Mucosa of descending colon (tissue), 3 donors: Measurements from ENCODE around the gene TSPAN17. TPM values are rescaled to one million over a fixed set of nuclear protein-coding genes. Genes with fewer than 3 reads are reported as not detected.

Experiments
- ATAC-seq: fragments of 200-7000 bp; cut with Tn5 transposase; one replicate; pipeline ENCODE4 v1.9.1; 2020; ENCODE audit warnings: mild to moderate bottlenecking, moderate library complexity
- DNase-seq, 3 donors: peaks; one replicate each; pipeline ENCODE4 v3.0.0-alpha.2; 2020
- H3K36me3 ChIP-seq: fragments of 200-600 bp; one replicate; pipeline ENCODE4 v1.8.0; 2021; ENCODE audit warnings: low read depth, mild to moderate bottlenecking
- H3K4me1 ChIP-seq: fragments of 200-600 bp; one replicate; pipeline ENCODE4 v1.8.0; 2021; ENCODE audit warnings: low read depth, mild to moderate bottlenecking
- H3K4me3 ChIP-seq: fragments of 200-600 bp; one replicate; pipeline ENCODE4 v1.8.0; 2021; ENCODE audit warnings: mild to moderate bottlenecking
- H3K9me3 ChIP-seq: fragments of 200-600 bp; one replicate; pipeline ENCODE4 v1.8.0; 2021; ENCODE audit warnings: mild to moderate bottlenecking
- CTCF ChIP-seq: fragments of 200-600 bp; IDR thresholded peaks from one replicate; pipeline ENCODE4 v1.8.0; 2022; ENCODE audit warnings: antibody characterized with exemption, mild to moderate bottlenecking
- intact Hi-C, 2 donors: fragments of 100-400 bp; cut with DNase I in 1 of 2; cut with micrococcal nuclease in 1 of 2; formaldehyde crosslinking; loops; one replicate each; pipeline versions ENCODE4 v1.11.0 to v1.11.1; 2022; cut with DNase I, micrococcal nuclease
- total RNA-seq, 3 donors: library from RNA; stranded (reverse); fragmentation: NEBNext Ultra II Directional in 2 of 3; extraction: Animal tissue kit (Norgen Biotek cat#: 25700) in 2 of 3; gene quantifications; one replicate each; pipeline versions ENCODE4 v1.2.1 to v1.2.4, GENCODE V29; 2021 to 2023
- donor health status: DM: no; HTN: no; CAD: no; lungs with moderate emphysema.
- donor health status: DM: no; HTN: no; CAD: no.
- donor health status: DM: no; HTN: yes; CAD: no.

TSPAN17 gene
- total RNA-seq, 3 donors from 2014 or later: 25.7 to 36.3 (median 31.9) TPM

GRCh38 chr5:176667637-176668036, 20.4 kb downstream of the TSPAN17 start:
- no peak for TF ChIP-seq CTCF
- H3K36me3 ChIP-seq: no peaks in the 10 kb centered on the region
- intact Hi-C loops: no loop called here
- H3K4me1 ChIP-seq: no peaks in the 10 kb centered on the region
- H3K9me3 ChIP-seq: no peaks in the 10 kb centered on the region
- DNase-seq (no peak), ATAC-seq (no peak)
- H3K4me3 ChIP-seq: no peak overlapping the region

GRCh38 chr5:176670449-176670848, 23.2 kb downstream of the TSPAN17 start:
- no peaks in the 10 kb centered on the region for H3K4me1 ChIP-seq
- intact Hi-C loops: no loop called here
- H3K9me3 ChIP-seq: no peaks in the 10 kb centered on the region
- no peak for TF ChIP-seq CTCF
- no peaks in the 10 kb centered on the region for H3K36me3 ChIP-seq
- DNase-seq: no peak
- no peak for ATAC-seq
- H3K4me3 ChIP-seq: no peak overlapping the region

GRCh38 chr5:176671399-176671798, 24.1 kb downstream of the TSPAN17 start:
- no peak for ATAC-seq
- no peaks in the 10 kb centered on the region for H3K9me3 ChIP-seq
- DNase-seq: no peak
- H3K4me3 ChIP-seq: no peak overlapping the region
- no peaks in the 10 kb centered on the region for H3K36me3 ChIP-seq
- intact Hi-C loops: no loop called here
- H3K4me1 ChIP-seq: no peaks in the 10 kb centered on the region
- no peak for TF ChIP-seq CTCF

GRCh38 chr5:176671890-176672747, 24.8 kb downstream of the TSPAN17 start:
- Histone ChIP-seq H3K4me1 (no peaks in the 10 kb centered on the region), H3K4me3 (no peak overlapping the region), H3K36me3 (no peaks in the 10 kb centered on the region), H3K9me3 (no peaks in the 10 kb centered on the region)
- intact Hi-C loops: no loop called here
- no peak for TF ChIP-seq CTCF
- DNase-seq (no peak), ATAC-seq (no peak)

- intact Hi-C loops: no loop called here
- no peak overlapping the region for H3K4me3 ChIP-seq
- no peaks in the 10 kb centered on the region for H3K4me1 ChIP-seq
- no peak for TF ChIP-seq CTCF
- H3K36me3 ChIP-seq: no peaks in the 10 kb centered on the region
- DNase-seq (no peak), ATAC-seq (no peak)
- H3K9me3 ChIP-seq: no peaks in the 10 kb centered on the region
These were observed 26.6 kb downstream of the TSPAN17 start for GRCh38 chr5:176673651-176674583.
